Prostate gland (tissue), 2 donors: ENCODE measurements around the gene TRPC3. TPM values are rescaled to one million over a fixed set of nuclear protein-coding genes. Genes with fewer than 3 reads are reported as not detected.

ENCODE experiments used
- DNase-seq: peaks from one replicate; pipeline ENCODE4 v3.0.0-alpha.2; 2019; ENCODE audit warnings: low spot score
- H3K27ac ChIP-seq, 2 donors: fragments of 200-600 bp; sonication (generic); 2 replicates each; pipeline ENCODE4 v1.5.1; 2017 to 2019
- H3K27me3 ChIP-seq: fragments of 200-600 bp; sonication (generic); replicated peaks from 2 replicates; pipeline ENCODE4 v1.5.1; 2019; ENCODE audit not compliant: insufficient read depth
- H3K36me3 ChIP-seq, 2 donors: fragments of 200-600 bp; sonication (generic); 1 replicate in 1 of 2; 2 replicates in 1 of 2; pipeline versions ENCODE4 v1.5.1 to v1.8.1; 2017 to 2019
- H3K4me1 ChIP-seq: fragments of 200-600 bp; sonication (generic); replicated peaks from 2 replicates; pipeline ENCODE4 v1.5.1; 2019
- H3K4me3 ChIP-seq, 2 donors: fragments of 200-600 bp; sonication (generic); 2 replicates each; pipeline ENCODE4 v1.5.1; 2017 to 2019
- H3K9me3 ChIP-seq: fragments of 200-600 bp; sonication (generic); 2 replicates; pipeline ENCODE4 v1.5.1; 2017
- POLR2A ChIP-seq: fragments of 450-650 bp; IDR thresholded peaks from one replicate; pipeline ENCODE4 v1.6.1; 2016; ENCODE audit warnings: antibody characterized with exemption, mild to moderate bottlenecking
- POLR2AphosphoS5 ChIP-seq: sonication (generic); formaldehyde crosslinking; IDR thresholded peaks from one replicate; pipeline ENCODE4 v1.6.1; 2017; ENCODE audit warnings: antibody characterized with exemption
- WGBS: methylation state at CpG from one replicate; pipeline ENCODE4 v1.1.5; 2018; 5-methylcytosine and 5-hydroxymethylcytosine counted together
- intact Hi-C: fragments of 100-400 bp; cut with DNase I; formaldehyde crosslinking; loops from one replicate; pipeline ENCODE4 v1.14.2; 2022
- total RNA-seq, 2 donors: library from RNA; depleted of rRNA; stranded (reverse); fragments of >200 nt; gene quantifications; one replicate each; pipeline ENCODE4 v1.1.0, GENCODE V29; 2016
- TF ChIP-seq, protein P1 (sequence below), 4 experiments: fragments of 200-600 bp in 2 of 4; fragments of 450-650 bp in 2 of 4; sonication (generic) in 2 of 4; IDR thresholded peaks; 1 replicate in 3 of 4; 2 replicates in 1 of 4; pipeline ENCODE4 v1.5.1; 2016 to 2019; ENCODE audit warnings: antibody characterized with exemption in 4 of 4, mild to moderate bottlenecking in 2 of 4, moderate library complexity in 2 of 4

Gene TRPC3
- total RNA-seq, 2 donors from 2014 or later = 1.5 TPM; not detected in 1

- H3K27ac ChIP-seq = peak overlapping the region in 1 of 2 donors; percentile 5
- H3K9me3 ChIP-seq = no peaks in the 10 kb centered on the region
- intact Hi-C loops = no loop called here
- peak overlapping the region; percentile 42 to 47 for H3K4me3 ChIP-seq
- TF ChIP-seq, protein P1, sequence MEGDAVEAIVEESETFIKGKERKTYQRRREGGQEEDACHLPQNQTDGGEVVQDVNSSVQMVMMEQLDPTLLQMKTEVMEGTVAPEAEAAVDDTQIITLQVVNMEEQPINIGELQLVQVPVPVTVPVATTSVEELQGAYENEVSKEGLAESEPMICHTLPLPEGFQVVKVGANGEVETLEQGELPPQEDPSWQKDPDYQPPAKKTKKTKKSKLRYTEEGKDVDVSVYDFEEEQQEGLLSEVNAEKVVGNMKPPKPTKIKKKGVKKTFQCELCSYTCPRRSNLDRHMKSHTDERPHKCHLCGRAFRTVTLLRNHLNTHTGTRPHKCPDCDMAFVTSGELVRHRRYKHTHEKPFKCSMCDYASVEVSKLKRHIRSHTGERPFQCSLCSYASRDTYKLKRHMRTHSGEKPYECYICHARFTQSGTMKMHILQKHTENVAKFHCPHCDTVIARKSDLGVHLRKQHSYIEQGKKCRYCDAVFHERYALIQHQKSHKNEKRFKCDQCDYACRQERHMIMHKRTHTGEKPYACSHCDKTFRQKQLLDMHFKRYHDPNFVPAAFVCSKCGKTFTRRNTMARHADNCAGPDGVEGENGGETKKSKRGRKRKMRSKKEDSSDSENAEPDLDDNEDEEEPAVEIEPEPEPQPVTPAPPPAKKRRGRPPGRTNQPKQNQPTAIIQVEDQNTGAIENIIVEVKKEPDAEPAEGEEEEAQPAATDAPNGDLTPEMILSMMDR (IDR thresholded peaks at IDR 0.05) = no peak
- TF ChIP-seq POLR2AphosphoS5 = no peak
- no peak for TF ChIP-seq POLR2A
- WGBS = 1% methylated on average over 67 of the region's 76 CpGs
- DNase-seq = peak; percentile 13
- H3K36me3 ChIP-seq = no peaks in the 10 kb centered on the region
- no peaks in the 10 kb centered on the region for H3K27me3 ChIP-seq
- H3K4me1 ChIP-seq = no peaks in the 10 kb centered on the region
These were observed 960 bp downstream of the TRPC3 start for GRCh38 chr4:121950680-121951520.

DNA sequence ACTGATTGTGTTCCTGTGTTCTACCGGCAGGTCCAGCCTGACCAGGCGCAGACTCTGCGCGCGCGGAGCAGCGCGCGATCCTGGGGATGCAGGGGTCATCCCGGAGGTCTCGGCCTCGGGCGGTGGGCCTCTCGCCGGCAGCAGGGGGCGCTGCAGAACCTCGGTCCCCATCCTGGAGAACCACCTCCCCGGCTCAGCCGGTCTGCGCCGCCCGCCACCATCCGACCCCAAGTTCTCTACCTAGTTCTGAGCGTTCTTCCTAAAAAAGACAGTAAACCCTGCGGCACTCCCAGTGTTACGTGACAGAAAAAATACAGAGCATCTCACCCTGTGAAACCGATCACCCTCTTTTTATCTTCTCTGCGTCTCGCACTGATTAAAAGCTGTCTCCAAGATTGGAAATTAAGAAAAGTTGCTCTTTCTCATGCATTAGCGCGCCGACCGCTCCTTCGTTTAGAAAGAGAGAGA, 1.6 kb downstream of the TRPC3 start:
- Histone ChIP-seq H3K36me3 (no peaks in the 10 kb centered on the region), H3K27me3 (no peaks in the 10 kb centered on the region), H3K9me3 (no peaks in the 10 kb centered on the region), H3K27ac (no peak overlapping the region), H3K4me3 (peak overlapping the region; percentile 42 to 47), H3K4me1 (no peaks in the 10 kb centered on the region)
- peak; percentile 35 for DNase-seq
- 1% methylated on average over 26 of the region's 34 CpGs for whole genome bisulfite sequencing
- TF ChIP-seq POLR2A = no peak
- no peak for TF ChIP-seq POLR2AphosphoS5
- TF ChIP-seq, protein P1 (IDR thresholded peaks at IDR 0.05) = peak in 3 of 4 experiments; percentile 44 to 53 (median 49)
- intact Hi-C loops = no loop called here

- DNase-seq = no peak
- H3K27me3 ChIP-seq = no peaks in the 10 kb centered on the region
- TF ChIP-seq, protein P1 (IDR thresholded peaks at IDR 0.05) = no peak
- TF ChIP-seq POLR2A (no peak), POLR2AphosphoS5 (no peak)
- H3K4me3 ChIP-seq = no peak overlapping the region
- H3K36me3 ChIP-seq = no peaks in the 10 kb centered on the region
- no peak overlapping the region for H3K27ac ChIP-seq
- WGBS = 83% methylated on average over 3 of the region's 3 CpGs
- H3K9me3 ChIP-seq = no peaks in the 10 kb centered on the region
- intact Hi-C loops = no loop called here
- no peaks in the 10 kb centered on the region for H3K4me1 ChIP-seq
These were observed 5.2 kb downstream of the TRPC3 start for GRCh38 chr4:121946644-121947043.

GRCh38 chr4:121943941-121944340, 7.9 kb downstream of the TRPC3 start:
- WGBS = 54% methylated on average over 4 of the region's 4 CpGs
- no peak for DNase-seq
- H3K9me3 ChIP-seq = no peaks in the 10 kb centered on the region
- TF ChIP-seq POLR2AphosphoS5 = no peak
- TF ChIP-seq POLR2A = no peak
- TF ChIP-seq, protein P1 (IDR thresholded peaks at IDR 0.05) = no peak
- H3K36me3 ChIP-seq = no peaks in the 10 kb centered on the region
- no peaks in the 10 kb centered on the region for H3K27me3 ChIP-seq
- H3K4me3 ChIP-seq = no peak overlapping the region
- no peaks in the 10 kb centered on the region for H3K4me1 ChIP-seq
- no peak overlapping the region for H3K27ac ChIP-seq
- intact Hi-C loops = no loop called here

DNA sequence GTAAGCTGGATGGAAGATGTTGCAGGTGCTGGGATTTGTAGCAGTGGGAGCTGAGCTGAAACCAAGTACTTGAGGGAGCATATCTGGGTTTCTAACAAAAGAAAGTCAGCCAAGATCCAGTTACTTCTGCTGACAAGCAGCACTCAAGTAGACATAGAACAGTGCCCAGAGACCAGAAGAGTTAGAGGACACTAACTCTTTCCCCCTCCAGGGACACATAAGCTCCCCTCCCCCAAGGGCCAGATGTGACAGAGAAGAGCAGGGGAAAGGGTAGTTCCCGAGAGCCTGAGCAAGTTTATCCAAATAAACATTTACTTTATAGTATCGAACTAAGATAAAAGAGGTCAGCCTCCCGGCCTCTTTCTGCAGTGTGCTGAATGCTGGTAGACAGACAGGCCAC, 12.2 kb downstream of the TRPC3 start:
- intact Hi-C loops = no loop called here
- Histone ChIP-seq H3K27ac (no peak overlapping the region), H3K27me3 (no peaks in the 10 kb centered on the region), H3K4me3 (no peak overlapping the region), H3K36me3 (no peaks in the 10 kb centered on the region), H3K9me3 (no peaks in the 10 kb centered on the region), H3K4me1 (no peaks in the 10 kb centered on the region)
- no peak for DNase-seq
- 38% methylated on average over 3 of the region's 3 CpGs for WGBS
- no peak for TF ChIP-seq POLR2AphosphoS5
- TF ChIP-seq POLR2A = no peak
